GM18517 (cell line): Measurements from ENCODE around the gene EDEM2.
A peak's percentile ranks its signal among the peaks of the same experiment; 100 is the strongest.
"Not testable (repeated sequence)": the region's sequence is repeated elsewhere in the genome, so short reads cannot be mapped to it uniquely, and the experiment has no call there.

Experiments
- ATAC-seq: cut with Tn5 transposase; IDR thresholded peaks from one replicate; pipeline ENCODE4 v1.9.1; 2021; ENCODE audit warnings: mild to moderate bottlenecking, moderate library complexity; ENCODE audit not compliant: unreplicated experiment

Gene EDEM2, protein sequence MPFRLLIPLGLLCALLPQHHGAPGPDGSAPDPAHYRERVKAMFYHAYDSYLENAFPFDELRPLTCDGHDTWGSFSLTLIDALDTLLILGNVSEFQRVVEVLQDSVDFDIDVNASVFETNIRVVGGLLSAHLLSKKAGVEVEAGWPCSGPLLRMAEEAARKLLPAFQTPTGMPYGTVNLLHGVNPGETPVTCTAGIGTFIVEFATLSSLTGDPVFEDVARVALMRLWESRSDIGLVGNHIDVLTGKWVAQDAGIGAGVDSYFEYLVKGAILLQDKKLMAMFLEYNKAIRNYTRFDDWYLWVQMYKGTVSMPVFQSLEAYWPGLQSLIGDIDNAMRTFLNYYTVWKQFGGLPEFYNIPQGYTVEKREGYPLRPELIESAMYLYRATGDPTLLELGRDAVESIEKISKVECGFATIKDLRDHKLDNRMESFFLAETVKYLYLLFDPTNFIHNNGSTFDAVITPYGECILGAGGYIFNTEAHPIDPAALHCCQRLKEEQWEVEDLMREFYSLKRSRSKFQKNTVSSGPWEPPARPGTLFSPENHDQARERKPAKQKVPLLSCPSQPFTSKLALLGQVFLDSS

DNA sequence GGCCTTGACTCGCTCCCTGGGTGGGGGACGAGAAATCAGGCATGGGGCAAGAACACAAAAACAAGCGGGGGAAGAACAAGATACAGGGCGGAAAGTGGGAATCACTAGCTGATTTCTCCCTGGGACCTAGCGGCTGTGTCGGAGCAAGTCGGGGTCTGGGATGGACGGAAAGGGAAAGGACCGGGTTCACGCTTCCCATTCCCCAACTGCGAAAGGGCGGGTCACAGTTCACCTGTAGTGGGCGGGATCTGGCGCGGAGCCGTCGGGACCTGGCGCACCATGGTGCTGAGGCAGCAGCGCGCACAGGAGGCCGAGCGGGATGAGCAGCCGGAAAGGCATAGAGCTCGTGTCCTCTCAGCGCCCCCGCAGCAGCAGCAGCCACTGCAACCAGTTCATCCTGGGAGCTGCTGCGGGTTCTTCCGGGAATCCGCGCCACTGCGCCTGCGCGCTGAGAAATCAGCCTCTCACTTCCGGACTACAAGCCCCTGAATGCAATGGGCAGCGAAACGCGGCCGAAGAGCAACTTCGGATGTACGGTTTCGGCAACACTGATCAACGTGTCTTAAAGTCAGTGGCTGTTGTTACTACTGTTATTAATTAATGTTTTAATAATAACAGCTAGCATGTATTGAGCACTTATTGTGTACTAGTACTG, at the start of gene EDEM2:
Gene EDEM2, minus strand, starts transcription at position 417 of the 655 bp plus-strand sequence. Its CDS starts 78 bp downstream, at position 339.
- peak; percentile 79 for ATAC-seq

- ATAC-seq, result no peak
Measured at GRCh38 chr20:35196313-35196712, 49.2 kb upstream of the EDEM2 start.

DNA sequence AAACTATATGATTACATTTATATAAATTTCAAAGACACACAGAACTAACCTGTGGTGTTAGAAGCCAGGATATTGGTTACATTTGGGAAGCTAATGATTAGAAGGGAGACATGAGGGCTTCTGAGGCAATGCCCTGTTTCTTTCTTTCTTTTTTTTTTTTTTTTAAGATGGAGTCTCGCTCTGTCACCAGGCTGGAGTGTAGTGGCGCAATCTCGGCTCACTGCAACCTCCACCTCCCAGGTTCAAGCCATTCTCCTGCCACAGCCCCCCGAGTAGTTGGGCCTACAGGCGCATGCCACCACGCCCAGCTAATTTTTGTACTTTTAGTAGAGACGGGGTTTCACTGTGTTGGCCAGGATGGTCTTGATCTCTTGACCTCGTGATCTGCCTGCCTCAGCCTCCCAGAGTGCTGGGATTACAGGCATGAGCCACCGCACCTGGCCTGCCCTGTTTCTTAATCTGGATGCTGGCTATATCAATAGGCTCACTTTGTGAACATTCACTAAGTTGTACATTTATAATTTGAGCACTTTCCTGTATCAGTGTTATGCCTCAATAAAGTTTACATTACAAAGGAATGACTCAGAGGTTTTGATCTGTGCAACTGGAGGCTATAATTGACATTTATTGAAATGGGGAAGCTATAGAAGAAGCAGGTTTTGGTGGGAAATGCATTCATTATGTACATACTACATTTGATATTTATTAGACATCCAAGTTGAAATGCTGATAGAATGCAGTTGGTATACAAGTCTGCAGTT, 46.1 kb upstream of the EDEM2 start:
- ATAC-seq, result not testable (repeated sequence)

- ATAC-seq, result no peak
Measured at GRCh38 chr20:35192118-35192872, 45.2 kb upstream of the EDEM2 start.

DNA sequence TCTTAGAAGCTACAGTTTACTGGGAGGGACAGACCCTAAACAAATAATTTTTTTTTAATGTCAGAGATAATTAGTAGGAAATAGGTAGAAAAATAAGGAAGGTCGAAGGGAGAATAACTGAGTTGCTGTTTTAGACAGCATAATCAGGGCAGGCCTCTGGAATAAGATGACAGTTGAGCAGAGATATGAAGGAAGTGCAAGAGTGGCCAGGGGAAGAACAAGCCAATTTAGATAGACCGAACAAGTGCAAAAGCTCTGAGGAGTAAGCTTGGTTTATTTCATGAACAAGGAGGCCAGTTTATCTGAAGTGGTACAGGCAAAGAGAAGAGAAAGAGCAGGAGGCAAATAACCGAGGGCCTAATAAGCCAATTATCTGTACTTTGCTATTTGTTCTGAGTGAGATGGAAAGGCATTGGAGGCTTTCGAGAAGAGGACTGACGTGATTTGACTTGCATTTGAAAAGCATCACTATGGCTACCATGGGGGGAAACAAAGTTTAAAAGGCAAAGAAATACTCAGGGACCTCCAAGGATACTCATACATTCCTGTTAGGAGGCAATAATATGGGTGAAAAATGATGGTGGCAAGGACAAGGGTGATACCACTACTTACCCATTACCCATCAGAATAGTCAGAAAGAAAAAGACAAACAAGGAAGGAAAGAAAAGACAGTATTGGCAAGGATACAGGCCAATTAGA, 44.4 kb upstream of the EDEM2 start:
- no peak for ATAC-seq

GRCh38 chr20:35190556-35190955, 43.4 kb upstream of the EDEM2 start:
- no peak for ATAC-seq

DNA sequence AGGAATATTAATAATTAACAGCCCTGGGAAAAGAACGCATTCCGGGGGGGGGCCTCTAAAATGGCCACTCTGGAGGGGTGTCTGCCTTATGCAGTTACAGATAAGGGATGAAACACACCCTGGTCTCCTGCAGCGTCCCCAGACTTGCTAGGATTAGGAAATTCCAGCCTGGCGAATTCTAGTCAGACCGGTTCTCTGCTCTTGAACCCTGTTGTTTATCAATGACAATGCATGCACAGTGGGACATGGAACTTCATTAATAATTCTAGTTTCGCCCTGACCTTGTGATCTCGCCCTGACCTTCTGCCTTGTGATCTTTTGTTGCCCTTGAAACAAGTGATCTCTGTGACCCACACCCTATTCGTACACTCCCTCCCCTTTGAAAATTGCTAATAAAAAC, 42.1 kb upstream of the EDEM2 start:
- not testable (repeated sequence) for ATAC-seq

GRCh38 chr20:35187584-35188190, 40.6 kb upstream of the EDEM2 start:
- ATAC-seq, result no peak

DNA sequence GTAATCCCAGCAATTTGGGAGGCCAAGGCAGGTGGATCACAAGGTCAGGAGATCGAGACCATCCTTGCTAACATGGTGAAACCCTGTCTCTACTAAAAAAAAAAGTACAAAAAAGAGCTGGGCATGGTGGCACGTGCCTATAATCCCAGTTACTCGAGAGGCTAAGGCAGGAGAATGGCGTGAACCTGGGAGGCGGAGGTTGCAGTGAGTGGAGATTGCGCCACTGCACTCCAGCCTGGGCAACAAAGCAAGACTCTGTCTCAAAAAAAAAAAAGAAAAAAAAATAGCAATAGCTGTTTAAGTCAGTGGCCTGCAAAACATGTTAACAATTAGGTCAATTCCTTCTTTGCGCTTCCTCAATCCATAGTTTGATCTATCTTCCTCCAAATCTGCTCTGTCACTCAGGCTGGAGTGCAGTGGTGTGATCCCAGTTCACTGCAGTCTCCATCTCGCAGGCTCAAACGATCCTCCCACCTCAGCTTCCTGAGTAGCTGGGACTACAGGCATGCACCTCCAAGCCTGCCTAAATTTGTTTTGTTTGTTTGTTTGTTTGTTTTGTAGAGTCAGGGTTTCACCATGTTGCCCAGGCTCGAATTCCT, 39.7 kb upstream of the EDEM2 start:
- not testable (repeated sequence) for ATAC-seq

DNA sequence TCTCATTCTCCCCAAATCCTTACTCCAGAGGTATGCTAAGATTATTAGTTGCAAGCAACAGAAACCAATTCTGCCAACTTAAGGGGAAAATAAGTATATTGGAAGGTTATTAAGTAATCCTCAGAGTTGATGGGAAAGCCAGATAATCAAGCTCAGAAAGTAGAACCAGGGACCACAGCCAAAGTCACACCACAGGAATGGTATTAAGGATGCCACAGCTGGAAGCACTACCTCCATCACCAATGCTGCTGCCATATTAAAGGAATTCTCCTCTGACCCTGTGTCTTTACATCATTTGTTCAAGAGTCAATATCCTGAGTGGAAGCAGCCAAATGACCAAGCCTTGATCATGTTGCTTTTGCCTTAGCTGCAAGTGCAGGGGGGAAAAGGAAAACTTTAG, 34.6 kb upstream of the EDEM2 start:
- no peak for ATAC-seq

- no peak for ATAC-seq
Measured at GRCh38 chr20:35180266-35180665, 33.1 kb upstream of the EDEM2 start.

GRCh38 chr20:35179292-35180212, 32.4 kb upstream of the EDEM2 start:
- no peak for ATAC-seq

DNA sequence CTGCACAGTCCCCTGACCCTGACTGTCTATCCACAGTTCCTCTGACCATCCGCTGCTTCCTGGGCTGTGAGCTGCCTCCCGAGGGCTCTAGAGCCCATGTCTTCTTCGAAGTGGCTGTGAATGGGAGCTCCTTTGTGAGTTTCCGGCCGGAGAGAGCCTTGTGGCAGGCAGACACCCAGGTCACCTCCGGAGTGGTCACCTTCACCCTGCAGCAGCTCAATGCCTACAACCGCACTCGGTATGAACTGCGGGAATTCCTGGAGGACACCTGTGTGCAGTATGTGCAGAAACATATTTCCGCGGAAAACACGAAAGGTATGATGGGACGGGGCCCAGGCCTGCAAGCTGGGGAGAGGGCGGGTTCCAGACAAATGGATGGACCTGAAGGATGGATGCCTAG, 29.0 kb upstream of the EDEM2 start:
- no peak for ATAC-seq

- no peak for ATAC-seq
Measured at GRCh38 chr20:35174458-35175216, 27.5 kb upstream of the EDEM2 start.

GRCh38 chr20:35173576-35174192, 26.5 kb upstream of the EDEM2 start:
- no peak for ATAC-seq

- ATAC-seq, result no peak
Measured at GRCh38 chr20:35172434-35172806, 25.3 kb upstream of the EDEM2 start.
